Trophoblast cell (in vitro differentiated cells and primary cell): ENCODE measurements around the gene TCERG1L.

Experiments
- DNase-seq, 2 donors: peaks; one replicate each; pipeline ENCODE4 v3.0.0-alpha.2; 2016
- H2AFZ ChIP-seq: 2 replicates; pipeline ENCODE4 v1.6.1; 2013; ENCODE audit warnings: low read length, moderate library complexity, mild to moderate bottlenecking; ENCODE audit not compliant: insufficient read depth, poor library complexity
- H2AK5ac ChIP-seq: 2 replicates; pipeline ENCODE4 v1.6.1; 2013; ENCODE audit warnings: mild to moderate bottlenecking, low read length
- H2BK120ac ChIP-seq: 2 replicates; pipeline ENCODE4 v1.6.1; 2013; ENCODE audit warnings: low read length, mild to moderate bottlenecking, moderate library complexity; ENCODE audit not compliant: insufficient read depth, poor library complexity
- H2BK12ac ChIP-seq: 2 replicates; pipeline ENCODE4 v1.6.1; 2013; ENCODE audit warnings: mild to moderate bottlenecking, low read length, moderate library complexity
- H2BK5ac ChIP-seq: 2 replicates; pipeline ENCODE4 v1.6.1; 2013; ENCODE audit warnings: low read length, low read depth, moderate library complexity, mild to moderate bottlenecking; ENCODE audit not compliant: poor library complexity
- H3K14ac ChIP-seq: 2 replicates; pipeline ENCODE4 v1.6.1; 2013; ENCODE audit warnings: mild to moderate bottlenecking, low read length
- H3K18ac ChIP-seq: 2 replicates; pipeline ENCODE4 v1.6.1; 2013; ENCODE audit warnings: mild to moderate bottlenecking, low read length
- H3K23ac ChIP-seq: 2 replicates; pipeline ENCODE4 v1.6.1; 2013; ENCODE audit warnings: low read length
- H3K27ac ChIP-seq: 2 replicates; pipeline ENCODE4 v1.5.1; 2013; ENCODE audit warnings: low read depth, mild to moderate bottlenecking, inconsistent platforms, low read length, moderate library complexity
- H3K27me3 ChIP-seq: 2 replicates; pipeline ENCODE4 v1.6.1; 2013; ENCODE audit warnings: inconsistent platforms, mild to moderate bottlenecking, low read length, moderate library complexity; ENCODE audit not compliant: insufficient read depth
- H3K36me3 ChIP-seq, 2 experiments: 1 replicate in 1 of 2; 2 replicates in 1 of 2; pipeline ENCODE4 v1.6.1; 2013; ENCODE audit warnings: low read length in 2 of 2, mild to moderate bottlenecking in 2 of 2, moderate library complexity in 1 of 2; ENCODE audit not compliant: insufficient read depth in 2 of 2, control insufficient read depth in 1 of 2
- H3K4ac ChIP-seq: 2 replicates; pipeline ENCODE4 v1.6.1; 2013; ENCODE audit warnings: low read depth, mild to moderate bottlenecking, low read length, moderate library complexity
- H3K4me1 ChIP-seq, 2 experiments: 1 replicate in 1 of 2; 2 replicates in 1 of 2; pipeline ENCODE4 v1.6.1; 2013; ENCODE audit warnings: low read length in 2 of 2, mild to moderate bottlenecking in 2 of 2, moderate library complexity in 1 of 2; ENCODE audit not compliant: insufficient read depth in 2 of 2, control insufficient read depth in 1 of 2
- H3K4me2 ChIP-seq: 2 replicates; pipeline ENCODE4 v1.6.1; 2013; ENCODE audit warnings: inconsistent platforms, mild to moderate bottlenecking, low read length, moderate library complexity
- H3K4me3 ChIP-seq: 2 replicates; pipeline ENCODE4 v1.5.1; 2013; ENCODE audit warnings: mild to moderate bottlenecking, low read depth, low read length, inconsistent platforms
- H3K79me1 ChIP-seq: one replicate; pipeline ENCODE4 v1.6.1; 2013; ENCODE audit warnings: low read length
- H3K79me2 ChIP-seq: 2 replicates; pipeline ENCODE4 v1.6.1; 2013; ENCODE audit warnings: low read length, mild to moderate bottlenecking; ENCODE audit not compliant: control insufficient read depth, insufficient read depth, poor library complexity
- H3K9ac ChIP-seq: 2 replicates; pipeline ENCODE4 v1.6.1; 2013; ENCODE audit warnings: mild to moderate bottlenecking, low read length
- H3K9me3 ChIP-seq: 2 replicates; pipeline ENCODE4 v1.6.1; 2013; ENCODE audit warnings: low read depth, mild to moderate bottlenecking, control low read depth, inconsistent platforms, low read length; ENCODE audit not compliant: insufficient read depth
- H4K12ac ChIP-seq: 2 replicates; pipeline ENCODE4 v1.6.1; 2013; ENCODE audit warnings: low read depth, mild to moderate bottlenecking, low read length, moderate library complexity
- H4K8ac ChIP-seq: 2 replicates; pipeline ENCODE4 v1.6.1; 2013; ENCODE audit warnings: low read depth, mild to moderate bottlenecking, low read length, moderate library complexity
- H4K91ac ChIP-seq: one replicate; pipeline ENCODE4 v1.6.1; 2013; ENCODE audit warnings: low read depth, mild to moderate bottlenecking, low read length, moderate library complexity
- WGBS: extraction: QIAGEN DNeasy Blood & Tissue Kit; methylation state at CpG from one replicate; pipeline ENCODE4 v1.1.7; 2013; ENCODE audit warnings: missing lambda C conversion rate; ENCODE audit not compliant: insufficient read length, insufficient coverage; ENCODE audit errors: extremely low coverage; 5-methylcytosine and 5-hydroxymethylcytosine counted together

Gene TCERG1L

DNA sequence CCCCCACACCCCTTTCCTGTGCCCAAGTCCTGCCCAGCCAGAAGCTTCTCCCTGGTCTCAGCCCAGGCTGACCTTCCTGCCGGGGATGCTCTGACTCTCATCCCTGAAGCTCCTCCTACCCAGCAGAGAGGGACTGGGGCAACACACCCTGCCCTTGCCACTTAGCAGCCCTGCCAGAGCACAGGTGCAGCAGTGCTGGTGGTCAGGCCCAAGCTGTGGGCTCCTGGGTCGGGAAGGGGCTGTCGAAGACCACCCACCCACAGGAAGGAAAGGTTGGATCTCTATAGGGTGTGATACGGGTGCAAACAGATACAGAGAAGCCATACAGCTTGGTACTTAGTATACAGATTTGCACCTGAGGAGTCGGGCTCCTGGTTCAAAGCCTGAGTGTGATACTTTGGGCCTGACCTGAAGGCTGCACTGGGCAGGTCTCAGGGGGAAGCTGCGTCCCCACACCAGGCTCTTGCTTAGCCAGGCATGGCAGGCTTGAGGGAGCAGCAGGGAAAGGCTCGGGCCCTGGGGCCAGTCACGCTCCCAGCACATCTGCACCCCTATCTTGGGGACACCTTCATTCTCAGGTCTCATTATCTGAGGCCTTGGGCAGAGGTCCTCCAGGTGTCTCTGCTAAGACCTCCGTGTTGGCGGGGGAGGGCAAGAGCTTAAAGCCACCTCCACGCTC lies 47.3 kb downstream of the TCERG1L start:
- WGBS: no CpG with 5 or more reads among the region's 11 CpGs
- Histone ChIP-seq H3K4ac (no peak overlapping the region), H2AFZ (no peak overlapping the region), H2AK5ac (no peak overlapping the region), H3K79me1 (no peaks in the 10 kb centered on the region), H3K36me3 (peaks cover 3 to 6% of the 10 kb centered on the region in 2 experiments), H3K79me2 (no peaks in the 10 kb centered on the region), H3K27ac (no peak overlapping the region), H4K8ac (no peak overlapping the region), H4K12ac (no peak overlapping the region), H3K9ac (no peak overlapping the region), H3K4me1 (no peaks in the 10 kb centered on the region), H4K91ac (no peak overlapping the region), H3K27me3 (no peaks in the 10 kb centered on the region), H2BK120ac (no peak overlapping the region), H3K23ac (no peak overlapping the region), H3K4me3 (no peak overlapping the region), H2BK5ac (no peak overlapping the region), H3K14ac (no peak overlapping the region), H3K4me2 (no peak overlapping the region), H2BK12ac (no peak overlapping the region), H3K18ac (no peak overlapping the region), H3K9me3 (peaks cover 5% of the 10 kb centered on the region)
- DNase-seq: no peak

DNA sequence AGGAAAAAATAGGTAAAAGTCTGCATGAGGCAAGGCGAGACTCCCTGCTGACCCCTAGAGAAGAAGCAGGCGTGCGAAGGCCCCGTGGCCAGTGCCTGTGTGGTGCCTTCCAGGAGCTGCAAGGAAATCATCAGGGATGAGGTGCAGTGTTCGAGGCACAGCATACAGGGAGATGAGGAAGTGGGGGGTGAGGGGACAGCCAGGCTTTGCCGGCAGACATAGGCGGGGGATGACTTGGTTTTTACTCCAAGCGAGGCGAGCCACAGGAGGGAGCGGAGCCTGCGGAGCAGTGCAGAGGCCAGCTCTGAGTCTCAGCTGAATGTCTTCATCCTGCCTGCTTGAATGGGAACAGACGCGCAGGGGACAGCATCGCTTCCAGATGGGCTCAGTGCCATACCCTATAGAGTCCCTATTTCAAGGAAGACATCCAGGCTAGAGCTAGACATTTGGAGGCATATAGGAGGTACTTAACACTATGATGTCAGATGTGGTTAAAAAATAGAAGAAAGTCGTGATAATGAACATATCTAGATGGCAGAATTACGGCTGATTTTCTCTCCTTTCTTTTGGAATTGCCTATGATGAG lies 49.5 kb downstream of the TCERG1L start:
- H2BK5ac ChIP-seq: no peak overlapping the region
- no peaks in the 10 kb centered on the region for H3K27me3 ChIP-seq
- no CpG with 5 or more reads among the region's 16 CpGs for WGBS
- H3K27ac ChIP-seq: no peak overlapping the region
- no peak overlapping the region for H2AK5ac ChIP-seq
- H2BK120ac ChIP-seq: no peak overlapping the region
- no peak overlapping the region for H2AFZ ChIP-seq
- H3K4me3 ChIP-seq: no peak overlapping the region
- no peak overlapping the region for H4K12ac ChIP-seq
- H3K4ac ChIP-seq: no peak overlapping the region
- no peak for DNase-seq
- H3K9ac ChIP-seq: no peak overlapping the region
- H4K91ac ChIP-seq: no peak overlapping the region
- no peaks in the 10 kb centered on the region for H3K4me1 ChIP-seq
- H4K8ac ChIP-seq: no peak overlapping the region
- H3K36me3 ChIP-seq: peaks cover 3 to 6% of the 10 kb centered on the region in 2 experiments
- H2BK12ac ChIP-seq: no peak overlapping the region
- no peaks in the 10 kb centered on the region for H3K79me2 ChIP-seq
- no peaks in the 10 kb centered on the region for H3K79me1 ChIP-seq
- H3K23ac ChIP-seq: no peak overlapping the region
- H3K9me3 ChIP-seq: peaks cover 3% of the 10 kb centered on the region
- no peak overlapping the region for H3K18ac ChIP-seq
- no peak overlapping the region for H3K4me2 ChIP-seq
- no peak overlapping the region for H3K14ac ChIP-seq

DNA sequence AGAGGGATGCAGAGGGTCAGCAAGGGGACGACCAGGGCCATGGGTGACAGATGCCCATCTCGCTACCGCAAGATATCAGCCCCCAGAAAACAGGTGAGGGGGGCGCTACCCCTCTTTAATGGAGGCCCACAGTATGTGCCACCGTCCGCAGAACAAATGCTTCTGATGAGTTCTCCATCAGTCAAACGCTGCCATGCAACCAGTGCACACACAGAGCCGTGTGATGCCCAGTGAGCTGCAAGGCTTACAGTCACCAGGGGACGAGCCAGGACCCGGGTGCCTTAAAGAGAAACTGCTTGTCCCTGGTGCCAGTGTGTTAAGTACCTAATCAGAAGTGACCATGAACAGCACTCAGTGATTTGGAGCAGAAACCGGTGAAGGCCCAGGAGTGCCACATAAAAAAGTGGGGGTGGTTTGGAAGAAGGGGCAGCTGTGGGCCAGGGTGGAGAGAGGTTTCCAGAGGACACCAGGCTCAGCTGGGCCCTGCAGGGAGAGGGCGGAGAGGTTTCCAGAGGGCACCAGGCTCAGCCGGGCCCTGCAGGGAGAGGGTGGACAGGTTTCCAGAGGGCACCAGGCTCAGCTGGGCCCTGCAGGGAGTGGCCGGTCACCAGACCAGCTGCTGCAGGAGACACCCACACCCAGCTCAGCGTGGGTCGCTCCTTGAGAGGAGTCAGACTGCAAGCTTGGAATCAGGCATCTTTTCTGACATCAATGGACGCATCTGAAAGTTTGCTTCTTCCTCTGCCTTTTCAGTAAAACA lies 50.9 kb downstream of the TCERG1L start:
- Histone ChIP-seq H3K27me3 (no peaks in the 10 kb centered on the region), H3K9me3 (no peaks in the 10 kb centered on the region), H4K8ac (no peak overlapping the region), H2BK120ac (no peak overlapping the region), H3K4me2 (no peak overlapping the region), H4K91ac (no peak overlapping the region), H3K4me1 (no peaks in the 10 kb centered on the region), H2AK5ac (no peak overlapping the region), H3K9ac (no peak overlapping the region), H3K4me3 (no peak overlapping the region), H3K79me1 (no peaks in the 10 kb centered on the region), H4K12ac (no peak overlapping the region), H2AFZ (no peak overlapping the region), H3K14ac (no peak overlapping the region), H2BK12ac (no peak overlapping the region), H3K18ac (no peak overlapping the region), H3K79me2 (no peaks in the 10 kb centered on the region), H3K27ac (no peak overlapping the region), H3K23ac (no peak overlapping the region), H3K36me3 (peaks cover 3 to 6% of the 10 kb centered on the region in 2 experiments), H2BK5ac (no peak overlapping the region), H3K4ac (no peak overlapping the region)
- no peak for DNase-seq
- WGBS: no CpG with 5 or more reads among the region's 17 CpGs

DNA sequence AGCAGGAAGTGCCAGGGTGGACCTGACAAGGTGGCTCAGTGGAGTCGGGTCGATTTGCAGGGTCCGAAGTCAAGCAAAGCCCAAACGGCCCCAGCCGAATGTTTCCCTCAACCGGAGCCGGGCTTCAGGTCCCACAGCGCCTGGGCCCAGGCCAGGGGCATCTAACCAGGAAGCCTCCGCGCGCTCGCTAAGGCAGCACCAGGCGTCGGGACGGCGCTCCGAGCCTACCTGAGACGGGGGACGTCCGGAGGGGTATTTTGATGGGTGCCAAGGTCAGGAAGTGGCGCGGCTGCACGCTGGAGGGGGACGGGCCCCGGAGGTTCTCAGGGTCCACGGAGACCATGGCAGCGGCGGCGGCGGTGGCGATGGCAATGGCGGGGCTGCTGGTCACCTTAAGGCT lies 51.5 kb downstream of the TCERG1L start:
- Histone ChIP-seq H3K27ac (no peak overlapping the region), H2BK120ac (no peak overlapping the region), H3K79me1 (no peaks in the 10 kb centered on the region), H3K27me3 (no peaks in the 10 kb centered on the region), H3K14ac (no peak overlapping the region), H3K4me3 (no peak overlapping the region), H3K9ac (no peak overlapping the region), H3K23ac (no peak overlapping the region), H3K79me2 (no peaks in the 10 kb centered on the region), H3K36me3 (peaks cover 3 to 6% of the 10 kb centered on the region in 2 experiments), H3K18ac (no peak overlapping the region), H2AFZ (no peak overlapping the region), H4K12ac (no peak overlapping the region), H4K8ac (no peak overlapping the region), H2AK5ac (no peak overlapping the region), H3K4me2 (no peak overlapping the region), H3K4me1 (no peaks in the 10 kb centered on the region), H2BK5ac (no peak overlapping the region), H4K91ac (no peak overlapping the region), H3K4ac (no peak overlapping the region), H3K9me3 (no peaks in the 10 kb centered on the region), H2BK12ac (no peak overlapping the region)
- no CpG with 5 or more reads among the region's 32 CpGs for WGBS
- no peak for DNase-seq
